ENCODE results near the gene GNPTG.

DNA sequence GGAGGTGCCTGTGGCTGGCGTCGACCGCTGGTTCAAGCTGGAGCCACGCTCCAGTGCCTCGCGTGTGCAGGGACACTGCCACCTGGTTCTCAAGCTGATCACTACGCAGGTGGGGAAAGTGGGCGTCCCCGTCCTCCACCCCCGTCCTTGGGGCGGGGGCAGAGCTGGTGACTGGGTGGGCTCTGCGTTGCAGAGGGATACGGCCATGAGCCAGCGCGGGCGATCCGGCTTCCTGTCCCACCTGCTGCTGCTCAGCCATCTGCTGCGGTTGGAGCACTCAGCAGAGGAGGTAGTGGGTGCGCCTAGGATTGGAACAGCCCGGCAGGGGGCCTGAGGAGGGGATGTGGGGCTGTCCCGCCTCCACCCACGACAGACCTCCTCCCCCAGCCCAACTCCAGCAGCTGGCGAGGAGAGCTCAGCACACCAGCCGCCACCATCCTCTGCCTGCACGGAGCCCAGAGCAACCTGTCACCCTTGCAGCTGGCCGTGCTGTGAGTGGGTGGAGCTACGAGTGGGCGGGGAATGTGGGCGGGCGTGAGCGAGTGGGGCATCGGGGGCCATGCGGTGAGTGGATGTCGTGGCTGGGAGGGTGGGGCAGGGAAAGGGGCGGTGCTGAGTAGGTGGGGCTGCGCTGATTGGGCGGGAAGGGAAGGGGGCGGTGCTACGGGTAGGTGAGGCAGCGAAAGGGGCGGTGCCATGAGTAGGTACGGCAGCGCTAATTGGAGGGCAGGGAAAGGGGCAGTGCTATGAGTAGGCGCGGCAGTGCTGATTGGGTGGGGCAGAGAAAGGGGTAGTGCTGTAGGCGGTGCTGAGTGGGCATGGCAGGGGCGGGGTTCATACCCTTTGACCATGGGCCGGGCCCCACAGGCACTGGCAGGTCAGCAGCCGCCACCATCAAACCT is 9.0 kb upstream of the GNPTG start:
- TF ChIP-seq, protein P1, sequence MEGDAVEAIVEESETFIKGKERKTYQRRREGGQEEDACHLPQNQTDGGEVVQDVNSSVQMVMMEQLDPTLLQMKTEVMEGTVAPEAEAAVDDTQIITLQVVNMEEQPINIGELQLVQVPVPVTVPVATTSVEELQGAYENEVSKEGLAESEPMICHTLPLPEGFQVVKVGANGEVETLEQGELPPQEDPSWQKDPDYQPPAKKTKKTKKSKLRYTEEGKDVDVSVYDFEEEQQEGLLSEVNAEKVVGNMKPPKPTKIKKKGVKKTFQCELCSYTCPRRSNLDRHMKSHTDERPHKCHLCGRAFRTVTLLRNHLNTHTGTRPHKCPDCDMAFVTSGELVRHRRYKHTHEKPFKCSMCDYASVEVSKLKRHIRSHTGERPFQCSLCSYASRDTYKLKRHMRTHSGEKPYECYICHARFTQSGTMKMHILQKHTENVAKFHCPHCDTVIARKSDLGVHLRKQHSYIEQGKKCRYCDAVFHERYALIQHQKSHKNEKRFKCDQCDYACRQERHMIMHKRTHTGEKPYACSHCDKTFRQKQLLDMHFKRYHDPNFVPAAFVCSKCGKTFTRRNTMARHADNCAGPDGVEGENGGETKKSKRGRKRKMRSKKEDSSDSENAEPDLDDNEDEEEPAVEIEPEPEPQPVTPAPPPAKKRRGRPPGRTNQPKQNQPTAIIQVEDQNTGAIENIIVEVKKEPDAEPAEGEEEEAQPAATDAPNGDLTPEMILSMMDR (IDR thresholded peaks at IDR 0.05) = no peak
- TF ChIP-seq EP300 (IDR thresholded peaks at IDR 0.05) = no peak
